Immature natural killer cell (primary cell): ENCODE results near the gene MICA. TPM values are rescaled to one million over a fixed set of nuclear protein-coding genes. Genes with fewer than 3 reads are reported as not detected.
"Not testable (repeated sequence)": the region's sequence is repeated elsewhere in the genome, so short reads cannot be mapped to it uniquely, and the experiment has no call there.

Experiments
- DNase-seq, 3 donors: peaks; one replicate each; pipeline ENCODE4 v3.0.0; 2022; ENCODE audit warnings: mixed read lengths in 1 of 3
- H3K27ac Mint-ChIP-seq, 6 donors: one replicate each; pipeline ENCODE4 v1.8.0; 2020; ENCODE audit warnings: mixed read lengths in 6 of 6, mild to moderate bottlenecking in 5 of 6, inconsistent platforms in 4 of 6, moderate library complexity in 3 of 6
- H3K27me3 Mint-ChIP-seq, 3 donors: one replicate each; pipeline ENCODE4 v1.8.0; 2020 to 2021; ENCODE audit warnings: low read depth in 3 of 3, mild to moderate bottlenecking in 3 of 3, mixed read lengths in 3 of 3, moderate library complexity in 3 of 3, inconsistent platforms in 1 of 3
- H3K36me3 Mint-ChIP-seq, 3 donors: one replicate each; pipeline ENCODE4 v1.8.0; 2020; ENCODE audit warnings: mixed read lengths in 3 of 3, inconsistent platforms in 2 of 3, mild to moderate bottlenecking in 2 of 3
- H3K4me1 Mint-ChIP-seq, 2 donors: one replicate each; pipeline ENCODE4 v1.8.0; 2020; ENCODE audit warnings: inconsistent platforms in 2 of 2, mild to moderate bottlenecking in 2 of 2, mixed read lengths in 2 of 2, moderate library complexity in 1 of 2
- H3K4me3 Mint-ChIP-seq, 5 donors: one replicate each; pipeline ENCODE4 v1.8.0; 2020; ENCODE audit warnings: mild to moderate bottlenecking in 5 of 5, mixed read lengths in 5 of 5, inconsistent platforms in 3 of 5, moderate library complexity in 3 of 5
- H3K9me3 Mint-ChIP-seq, 6 donors: one replicate each; pipeline ENCODE4 v1.8.0; 2020; ENCODE audit warnings: mild to moderate bottlenecking in 6 of 6, mixed read lengths in 6 of 6, inconsistent platforms in 4 of 6, moderate library complexity in 3 of 6
- polyA plus RNA-seq, 3 donors: library from polyadenylated mRNA; unstranded; fragments of 300-500 nt; fragmentation: Illumina TruSeq; gene quantifications; one replicate each; pipeline ENCODE4 v1.2.3, GENCODE V29; 2021

Gene MICA
- polyA plus RNA-seq, 3 donors from 2014 or later = 5.7 to 6.9 (median 6.4) TPM

DNA sequence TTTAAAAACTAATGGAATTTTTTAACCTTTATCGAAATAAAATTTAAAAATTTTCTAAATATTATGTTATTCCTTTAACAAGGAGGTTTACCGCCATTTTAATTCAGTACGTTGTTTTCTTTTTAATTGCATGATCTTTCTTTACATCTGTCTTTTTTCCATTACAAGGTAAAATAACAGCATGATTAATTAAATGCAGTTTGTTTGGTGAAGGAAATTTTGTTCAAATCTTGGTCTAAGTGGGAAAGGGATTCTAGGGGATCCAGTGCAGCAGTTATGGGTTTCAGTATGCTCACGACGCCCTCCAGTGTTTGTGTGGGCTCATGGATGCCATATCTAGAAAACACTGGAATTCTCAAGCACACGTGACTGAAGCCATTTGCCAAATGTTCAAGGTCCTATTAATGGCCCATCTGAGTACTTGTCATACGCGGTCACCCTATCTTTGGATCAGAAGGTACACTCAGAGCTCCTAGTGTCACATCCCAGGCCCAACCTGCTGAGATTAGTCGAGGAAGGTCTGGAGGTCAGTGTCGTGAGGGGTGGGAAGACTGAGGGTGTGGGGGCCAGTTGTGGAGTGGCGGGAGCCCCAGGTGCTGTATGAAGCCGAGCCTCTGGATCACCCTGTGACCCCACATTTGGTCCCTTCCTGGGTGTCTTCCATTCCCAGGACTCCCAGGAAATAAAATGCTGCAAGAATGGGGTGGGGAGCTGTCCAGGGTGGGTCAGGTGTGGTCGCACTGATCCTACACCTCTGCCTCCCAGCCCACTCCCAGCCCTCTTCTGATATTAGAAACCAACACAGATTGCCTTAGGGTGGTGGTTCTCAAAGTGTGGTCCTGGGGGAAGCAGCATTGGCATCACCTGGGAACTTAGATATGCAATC is 14.2 kb upstream of the MICA start:
- not testable (repeated sequence) for H3K4me1 Mint-ChIP-seq, DNase-seq, H3K4me3 Mint-ChIP-seq, H3K36me3 Mint-ChIP-seq, H3K27ac Mint-ChIP-seq, H3K27me3 Mint-ChIP-seq, H3K9me3 Mint-ChIP-seq

- not testable (repeated sequence) for H3K27me3 Mint-ChIP-seq, DNase-seq, H3K36me3 Mint-ChIP-seq, H3K4me1 Mint-ChIP-seq, H3K27ac Mint-ChIP-seq, H3K4me3 Mint-ChIP-seq, H3K9me3 Mint-ChIP-seq
Observed at GRCh38 chr6:31389802-31390132, 13.6 kb upstream of the MICA start.

GRCh38 chr6:31393932-31394331 is 9.5 kb upstream of the MICA start:
- no peak for DNase-seq
- Mint-ChIP-seq H3K27ac (no peak overlapping the region), H3K27me3 (peaks cover 0 to 4% (median 2%) of the 10 kb centered on the region in 3 donors), H3K4me3 (no peak overlapping the region), H3K36me3 (peaks cover 6 to 8% (median 6%) of the 10 kb centered on the region in 3 donors), H3K4me1 (peaks cover 11 to 15% of the 10 kb centered on the region in 2 donors), H3K9me3 (no peaks in the 10 kb centered on the region)

DNA sequence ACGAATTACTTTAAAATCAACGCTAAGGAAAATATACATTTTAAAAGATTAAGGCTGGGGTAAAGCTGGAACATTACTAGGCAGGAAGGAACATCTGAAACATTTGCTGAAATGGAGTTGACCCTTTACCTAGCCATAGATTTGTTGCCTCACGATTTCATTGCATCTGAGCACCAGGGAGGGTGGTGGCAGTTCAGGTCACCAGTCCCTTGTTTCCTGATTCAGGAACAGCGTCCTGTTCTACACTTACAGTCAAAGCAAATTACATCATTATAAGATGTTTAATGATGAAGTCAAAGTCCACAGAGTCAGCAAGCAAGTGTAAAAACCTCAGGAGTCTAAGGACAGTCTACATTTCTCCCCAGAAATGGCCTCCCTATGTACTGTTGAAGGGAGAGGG is 9.0 kb upstream of the MICA start:
- Mint-ChIP-seq H3K36me3 (peaks cover 6 to 8% (median 6%) of the 10 kb centered on the region in 3 donors), H3K9me3 (no peaks in the 10 kb centered on the region), H3K4me1 (peaks cover 16 to 17% of the 10 kb centered on the region in 2 donors), H3K4me3 (no peak overlapping the region), H3K27me3 (peaks cover under 1 to 4% (median 2%) of the 10 kb centered on the region in 3 donors), H3K27ac (no peak overlapping the region)
- DNase-seq = no peak

GRCh38 chr6:31395832-31396231 is 7.6 kb upstream of the MICA start:
- Mint-ChIP-seq H3K36me3 (peaks cover 6 to 8% (median 6%) of the 10 kb centered on the region in 3 donors), H3K9me3 (no peaks in the 10 kb centered on the region), H3K27ac (peak overlapping the region in 1 of 6 donors; percentile 48), H3K4me1 (peaks cover 29% of the 10 kb centered on the region in 2 donors), H3K4me3 (no peak overlapping the region), H3K27me3 (peaks cover 4 to 8% (median 5%) of the 10 kb centered on the region in 3 donors)
- DNase-seq = no peak

GRCh38 chr6:31396422-31397152 is 6.8 kb upstream of the MICA start:
- Mint-ChIP-seq H3K27me3 (peaks cover 4 to 8% (median 5%) of the 10 kb centered on the region in 3 donors), H3K4me3 (peak overlapping the region in 4 of 5 donors; percentile 20 to 63 (median 52)), H3K27ac (peak overlapping the region in 2 of 6 donors; percentile 48 to 57), H3K9me3 (no peaks in the 10 kb centered on the region), H3K4me1 (peaks cover 36 to 37% of the 10 kb centered on the region in 2 donors), H3K36me3 (peaks cover 6 to 8% (median 6%) of the 10 kb centered on the region in 3 donors)
- DNase-seq = peak; percentile 71 to 78 (median 74)

GRCh38 chr6:31397153-31397499 is 6.3 kb upstream of the MICA start:
- not testable (repeated sequence) for H3K27me3 Mint-ChIP-seq, DNase-seq, H3K36me3 Mint-ChIP-seq, H3K9me3 Mint-ChIP-seq
- peaks cover 42% of the 10 kb centered on the region in 2 donors for H3K4me1 Mint-ChIP-seq
- peak overlapping the region in 1 of 6 donors; percentile 57 for H3K27ac Mint-ChIP-seq
- H3K4me3 Mint-ChIP-seq = peak overlapping the region in 4 of 5 donors; percentile 20 to 63 (median 52)

DNA sequence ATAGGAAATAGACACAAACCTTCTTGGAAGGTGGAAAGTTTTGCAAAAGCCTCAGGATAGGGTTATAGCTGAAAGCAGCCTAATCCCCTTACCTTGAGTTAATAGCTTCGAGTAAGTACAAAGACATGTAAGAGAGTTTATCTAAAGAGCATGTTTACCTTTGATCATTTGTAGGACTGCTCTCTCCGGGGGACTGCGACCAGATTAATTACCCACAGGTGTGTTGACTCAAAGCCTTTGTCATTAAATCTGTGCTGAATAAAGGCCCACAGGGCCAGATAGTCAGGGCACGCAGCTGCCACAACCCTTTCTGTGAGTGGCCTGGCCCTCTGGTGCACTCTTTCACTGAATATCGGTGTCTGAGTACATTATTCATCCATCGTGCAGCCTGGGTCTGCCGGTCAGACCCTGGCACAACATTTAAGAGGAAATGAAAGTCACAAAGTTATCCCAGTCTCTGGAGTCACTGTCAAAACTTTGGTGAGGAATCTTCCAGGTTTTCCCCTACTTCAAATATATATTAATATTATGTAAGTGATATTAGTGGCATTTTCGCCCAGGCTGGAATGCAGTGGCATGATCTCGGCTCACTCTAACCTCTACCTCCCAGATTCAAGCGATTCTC is 5.4 kb upstream of the MICA start:
- H3K4me3 Mint-ChIP-seq = peak overlapping the region in 2 of 5 donors; percentile 22 to 30
- H3K4me1 Mint-ChIP-seq = peaks cover 50 to 51% of the 10 kb centered on the region in 2 donors
- peaks cover 6 to 8% (median 6%) of the 10 kb centered on the region in 3 donors for H3K36me3 Mint-ChIP-seq
- H3K27ac Mint-ChIP-seq = peak overlapping the region in 1 of 6 donors; percentile 51
- peaks cover 4 to 8% (median 5%) of the 10 kb centered on the region in 3 donors for H3K27me3 Mint-ChIP-seq
- no peak for DNase-seq
- H3K9me3 Mint-ChIP-seq = no peaks in the 10 kb centered on the region

- Mint-ChIP-seq H3K4me3 (peak overlapping the region; percentile 80 to 99 (median 96)), H3K27ac (peak overlapping the region; percentile 47 to 97 (median 87)), H3K36me3 (no peaks in the 10 kb centered on the region), H3K4me1 (peaks cover 62 to 67% of the 10 kb centered on the region in 2 donors), H3K9me3 (no peaks in the 10 kb centered on the region), H3K27me3 (peaks cover 4 to 8% (median 5%) of the 10 kb centered on the region in 3 donors)
- peak; percentile 49 to 56 (median 55) for DNase-seq
Observed at GRCh38 chr6:31399589-31400466, 3.6 kb upstream of the MICA start.

GRCh38 chr6:31400467-31401289 is 2.7 kb upstream of the MICA start:
- H3K4me3 Mint-ChIP-seq = peak overlapping the region; percentile 80 to 99 (median 96)
- H3K36me3 Mint-ChIP-seq = no peaks in the 10 kb centered on the region
- peaks cover 4 to 6% (median 5%) of the 10 kb centered on the region in 3 donors for H3K27me3 Mint-ChIP-seq
- H3K9me3 Mint-ChIP-seq = no peaks in the 10 kb centered on the region
- peak overlapping the region; percentile 47 to 97 (median 87) for H3K27ac Mint-ChIP-seq
- DNase-seq = peak; percentile 57 to 64 (median 61)
- H3K4me1 Mint-ChIP-seq = peaks cover 65 to 72% of the 10 kb centered on the region in 2 donors

DNA sequence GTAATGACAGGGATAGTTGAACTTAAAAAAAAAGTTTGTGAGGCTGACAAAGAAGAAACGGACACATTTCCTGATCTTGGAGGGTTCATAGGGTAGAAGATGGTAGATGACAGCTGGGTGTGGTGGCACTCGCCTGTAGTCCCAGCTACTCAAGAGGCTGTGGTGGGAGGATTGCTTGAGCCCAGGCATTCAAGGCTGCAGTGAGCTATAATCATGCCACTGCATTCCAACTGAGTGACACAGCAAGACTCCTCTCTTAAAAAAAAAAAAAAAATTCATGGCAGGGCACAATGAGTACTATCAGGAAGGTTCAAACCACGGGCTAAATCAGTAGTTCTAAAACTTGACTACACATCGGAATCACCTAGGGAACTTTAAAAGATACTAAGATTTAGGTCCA is 2.0 kb upstream of the MICA start:
- H3K4me3 Mint-ChIP-seq = peak overlapping the region; percentile 80 to 99 (median 96)
- H3K27ac Mint-ChIP-seq = peak overlapping the region; percentile 47 to 97 (median 87)
- no peaks in the 10 kb centered on the region for H3K36me3 Mint-ChIP-seq
- peaks cover 4 to 6% (median 5%) of the 10 kb centered on the region in 3 donors for H3K27me3 Mint-ChIP-seq
- H3K4me1 Mint-ChIP-seq = peaks cover 70 to 79% of the 10 kb centered on the region in 2 donors
- no peak for DNase-seq
- no peaks in the 10 kb centered on the region for H3K9me3 Mint-ChIP-seq
